ENCODE results near the gene C2orf80. TPM values are rescaled to one million over a fixed set of nuclear protein-coding genes. Genes with fewer than 3 reads are reported as not detected.
"Not testable (repeated sequence)": the region's sequence is repeated elsewhere in the genome, so short reads cannot be mapped to it uniquely, and the experiment has no call there.

Gene C2orf80
- polyA plus RNA-seq (ENCODE audit: insufficient read length): not detected

GRCh38 chr2:208189810-208190503 is at the start of gene C2orf80:
C2orf80 (minus strand) TSS chr2:208190030; CDS start chr2:208186986, 3,044 bp downstream.
- DNase-seq: no peak

- DNase-seq: no peak
These were observed 46.0 kb upstream of the C2orf80 start for GRCh38 chr2:208235860-208236259.

DNA sequence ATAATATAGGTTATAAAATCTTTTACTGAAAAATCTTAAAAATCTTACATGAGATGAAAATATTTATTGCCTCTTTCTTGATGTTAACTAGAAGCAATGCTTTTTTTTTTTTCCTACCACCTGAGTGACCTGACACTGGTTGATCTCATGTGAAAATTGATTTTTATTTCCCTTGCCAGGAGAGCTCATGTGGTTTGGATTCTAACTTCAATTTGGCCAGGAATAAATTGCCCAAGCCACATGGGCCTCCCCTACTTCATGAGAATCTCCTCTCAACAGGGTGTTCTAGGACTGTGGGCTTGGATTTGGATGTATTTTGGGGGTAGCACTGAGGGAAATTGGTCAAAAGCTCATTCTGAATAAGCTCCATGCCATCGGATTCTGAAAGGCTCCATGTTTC is 45.0 kb upstream of the C2orf80 start:
- DNase-seq: no peak

DNA sequence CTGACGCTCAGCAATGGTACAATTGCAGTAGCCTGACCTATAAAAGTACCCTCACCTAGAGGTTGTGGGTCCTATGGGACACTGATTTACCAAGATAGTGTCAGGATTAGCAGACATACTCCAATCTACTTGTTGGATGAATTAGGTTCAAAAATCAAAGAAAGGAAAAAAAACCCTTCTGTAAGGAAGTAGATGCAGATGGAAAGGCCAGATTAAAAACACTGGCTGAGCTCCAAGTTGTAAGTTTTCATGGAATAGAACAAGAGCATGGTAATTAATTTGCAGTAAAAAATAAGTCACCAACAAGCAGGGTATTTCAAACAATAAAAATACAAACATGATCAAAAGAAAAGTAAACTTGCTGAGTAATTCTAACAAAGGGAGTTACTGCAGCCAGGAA is 38.6 kb upstream of the C2orf80 start:
- no peak for DNase-seq

GRCh38 chr2:208227581-208228232 is 37.9 kb upstream of the C2orf80 start:
- DNase-seq: no peak

GRCh38 chr2:208224802-208225201 is 35.0 kb upstream of the C2orf80 start:
- no peak for DNase-seq

DNA sequence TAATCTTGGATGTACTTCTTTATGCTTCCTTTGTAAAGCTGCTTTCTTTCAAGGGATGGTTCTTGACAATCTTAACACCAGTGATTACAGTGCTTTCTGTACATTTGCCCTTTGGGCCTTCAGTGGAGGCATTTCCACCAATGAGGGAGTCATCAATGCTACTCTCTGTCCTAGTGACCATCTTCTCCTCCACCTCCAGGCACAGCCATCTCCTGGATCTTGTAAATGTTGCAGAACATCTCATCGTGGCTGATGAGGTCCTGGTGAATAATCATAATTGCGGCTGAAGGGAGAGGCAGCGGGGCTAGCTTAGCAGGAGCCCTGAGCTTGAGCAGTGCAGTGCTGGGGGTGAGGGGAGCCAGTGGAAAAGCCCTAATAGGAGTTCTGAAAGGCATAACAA is 32.5 kb upstream of the C2orf80 start:
- DNase-seq: no peak

DNA sequence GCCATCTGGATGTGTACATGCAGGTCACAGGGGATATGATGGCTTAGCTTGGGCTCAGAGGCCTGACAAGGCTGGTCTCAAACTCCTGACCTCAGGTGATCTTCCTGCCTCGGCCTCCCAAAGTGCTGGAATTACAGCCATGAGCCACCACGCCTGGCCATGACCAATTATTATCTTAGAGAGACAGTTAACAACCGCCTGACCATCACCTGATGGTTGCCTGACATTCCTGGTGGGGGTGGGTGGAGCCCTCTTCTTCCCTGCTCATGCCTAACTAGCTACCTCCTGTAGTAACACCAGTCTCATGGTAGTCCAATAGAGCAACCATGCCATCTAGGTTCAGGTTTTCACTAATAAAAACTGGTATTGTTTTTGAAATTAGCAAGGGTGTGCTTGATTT is 32.0 kb upstream of the C2orf80 start:
- DNase-seq: not testable (repeated sequence)

DNA sequence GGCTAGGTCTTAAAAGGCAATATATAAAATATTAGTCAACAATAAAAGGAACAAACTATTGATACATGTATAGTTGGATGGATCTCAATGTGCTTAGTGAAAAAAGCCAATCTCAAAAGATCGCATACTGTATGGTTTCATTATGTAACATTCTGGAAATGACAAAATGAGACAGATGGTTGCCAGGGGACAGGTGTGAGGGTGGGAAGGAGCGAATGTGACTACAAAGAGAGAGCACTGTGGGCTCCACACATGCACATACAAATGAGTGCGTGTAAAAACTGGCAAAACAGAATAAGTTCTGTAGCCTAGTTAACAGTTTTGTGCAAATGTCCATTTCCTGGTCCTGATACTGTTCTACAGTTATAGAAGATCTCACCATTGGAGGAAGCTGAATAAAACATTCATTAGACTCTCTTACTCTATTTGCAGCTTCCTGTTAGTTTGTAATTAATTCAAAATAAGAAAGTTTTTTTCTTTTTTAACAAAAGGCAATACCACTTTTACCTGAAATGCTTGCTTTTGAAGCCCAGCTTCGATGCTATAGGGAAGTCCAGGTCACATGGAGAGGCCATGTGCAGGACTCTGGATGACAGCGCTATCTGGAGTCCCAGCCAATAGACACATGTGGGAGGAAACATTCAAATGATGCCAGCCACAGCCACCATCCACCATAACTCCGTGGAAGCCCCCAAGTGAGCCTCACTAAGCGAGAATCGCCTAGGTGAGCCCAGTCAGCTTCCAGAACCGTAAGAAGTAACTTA is 21.0 kb upstream of the C2orf80 start:
- DNase-seq: no peak

- no peak for DNase-seq
These were observed 18.7 kb upstream of the C2orf80 start for GRCh38 chr2:208208335-208209085.

DNA sequence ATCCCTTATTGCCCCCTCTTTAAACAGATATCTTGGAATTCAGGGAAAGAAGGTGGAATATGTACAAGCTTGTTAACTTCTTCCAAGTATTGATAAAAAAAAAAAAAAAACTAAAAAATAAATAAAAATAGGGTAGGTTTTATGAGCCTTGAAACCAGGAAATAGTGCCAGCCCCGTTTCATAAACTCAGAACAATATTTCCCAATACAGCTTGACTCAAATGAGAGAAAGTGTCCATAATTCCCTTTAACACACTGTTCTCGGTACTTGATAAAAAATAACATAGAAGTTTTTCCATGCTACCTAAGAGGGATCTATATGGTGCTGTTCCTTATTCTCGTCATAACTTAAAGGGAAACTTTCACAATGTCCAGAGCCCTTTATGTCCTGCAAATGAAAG is 17.9 kb upstream of the C2orf80 start:
- no peak for DNase-seq

DNA sequence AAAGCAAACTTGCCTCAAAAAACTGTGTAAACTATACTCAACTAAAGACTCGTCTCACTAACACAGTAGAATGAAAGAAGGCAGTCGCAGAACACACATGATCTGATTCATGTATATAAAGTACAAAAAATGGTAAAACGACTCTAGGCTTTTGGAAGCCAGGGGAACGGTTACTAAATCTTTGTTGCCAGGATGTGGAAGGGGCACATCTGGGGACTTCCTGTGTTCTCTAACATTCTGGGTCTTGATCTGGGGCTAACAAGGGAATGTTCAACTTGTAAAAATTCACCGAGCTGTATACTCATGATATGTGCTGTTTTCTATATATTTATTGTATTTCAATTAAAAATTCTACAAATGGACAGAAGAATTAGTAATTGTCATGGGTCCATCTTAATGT is 14.3 kb upstream of the C2orf80 start:
- DNase-seq: no peak

GRCh38 chr2:208195531-208195930 is 5.7 kb upstream of the C2orf80 start:
- no peak for DNase-seq

GRCh38 chr2:208192611-208193236 is 2.9 kb upstream of the C2orf80 start:
- no peak for DNase-seq

- no peak for DNase-seq
These were observed 591 bp downstream of the C2orf80 start for GRCh38 chr2:208189069-208189809.

GRCh38 chr2:208186893-208187292 is 2.9 kb downstream of the C2orf80 start:
- no peak for DNase-seq

GRCh38 chr2:208186465-208186864 is 3.4 kb downstream of the C2orf80 start:
- no peak for DNase-seq

DNA sequence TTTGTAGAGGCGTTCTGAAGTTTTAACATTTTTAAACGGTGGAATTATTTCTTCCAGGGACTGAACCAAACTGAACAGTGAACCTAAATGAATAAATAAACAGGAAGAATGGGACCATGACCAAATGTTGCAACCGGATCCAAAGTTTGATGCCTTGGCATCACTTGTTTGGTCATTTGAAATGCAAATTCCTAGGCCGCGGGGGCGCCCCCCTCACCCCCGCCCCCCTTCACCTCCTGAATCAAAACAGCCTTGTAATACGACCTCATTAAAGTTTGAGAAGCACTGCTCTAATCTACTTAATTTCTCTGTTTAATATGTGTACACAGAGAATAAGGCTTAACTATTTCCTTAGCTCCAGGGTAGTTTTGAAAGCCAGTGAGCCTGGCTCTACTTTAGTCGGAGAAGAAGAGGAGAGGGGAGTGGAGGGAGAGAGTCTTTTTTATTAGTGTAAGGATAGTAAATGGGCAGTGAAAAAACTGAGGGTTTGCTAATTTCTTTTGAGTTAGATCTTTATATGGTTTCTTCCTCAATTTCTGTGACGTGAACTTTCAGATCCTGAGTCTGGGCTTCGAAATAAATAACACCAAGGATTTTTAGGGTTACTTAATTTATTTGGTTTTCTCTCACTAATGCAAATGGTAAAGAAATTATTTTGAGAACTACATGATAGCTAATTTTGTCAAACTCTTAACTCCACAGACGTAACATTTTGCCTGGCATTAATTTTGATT is 5.7 kb downstream of the C2orf80 start:
- DNase-seq: no peak

GRCh38 chr2:208183526-208183925 is 6.3 kb downstream of the C2orf80 start:
- DNase-seq: no peak

GRCh38 chr2:208182835-208183234 is 7.0 kb downstream of the C2orf80 start:
- no peak for DNase-seq
